ENCODE measurements around the gene COX8A. TPM values are rescaled to one million over a fixed set of nuclear protein-coding genes. Genes with fewer than 3 reads are reported as not detected.

Gene COX8A
- total and polyA plus RNA-seq, 2 of the 13 experiments (the other 11 are each of a cell fraction or from before 2014, with no cell fraction given) = 202 to 406 TPM

DNA sequence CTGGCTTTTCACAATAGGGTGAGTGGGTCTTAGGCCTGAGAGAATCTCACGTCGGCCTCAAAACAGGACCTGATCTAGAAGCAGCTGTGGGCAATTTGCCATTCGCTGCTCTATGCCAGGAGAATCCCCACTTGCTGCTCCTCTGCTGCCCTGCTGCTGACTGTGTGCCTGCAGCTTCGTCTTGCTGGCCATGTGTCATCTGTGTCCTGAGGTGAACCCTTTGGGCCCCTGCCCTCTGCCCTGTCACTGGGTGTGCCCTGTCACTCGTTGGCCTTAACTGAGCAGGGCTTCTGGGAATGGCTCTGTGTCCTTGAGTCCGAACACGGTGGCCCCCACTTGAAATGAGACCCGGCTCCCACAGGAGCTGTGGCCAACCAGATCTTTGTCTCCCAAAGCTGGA, 29.4 kb upstream of the COX8A start (continued):
- TF ChIP-seq, protein P1, sequence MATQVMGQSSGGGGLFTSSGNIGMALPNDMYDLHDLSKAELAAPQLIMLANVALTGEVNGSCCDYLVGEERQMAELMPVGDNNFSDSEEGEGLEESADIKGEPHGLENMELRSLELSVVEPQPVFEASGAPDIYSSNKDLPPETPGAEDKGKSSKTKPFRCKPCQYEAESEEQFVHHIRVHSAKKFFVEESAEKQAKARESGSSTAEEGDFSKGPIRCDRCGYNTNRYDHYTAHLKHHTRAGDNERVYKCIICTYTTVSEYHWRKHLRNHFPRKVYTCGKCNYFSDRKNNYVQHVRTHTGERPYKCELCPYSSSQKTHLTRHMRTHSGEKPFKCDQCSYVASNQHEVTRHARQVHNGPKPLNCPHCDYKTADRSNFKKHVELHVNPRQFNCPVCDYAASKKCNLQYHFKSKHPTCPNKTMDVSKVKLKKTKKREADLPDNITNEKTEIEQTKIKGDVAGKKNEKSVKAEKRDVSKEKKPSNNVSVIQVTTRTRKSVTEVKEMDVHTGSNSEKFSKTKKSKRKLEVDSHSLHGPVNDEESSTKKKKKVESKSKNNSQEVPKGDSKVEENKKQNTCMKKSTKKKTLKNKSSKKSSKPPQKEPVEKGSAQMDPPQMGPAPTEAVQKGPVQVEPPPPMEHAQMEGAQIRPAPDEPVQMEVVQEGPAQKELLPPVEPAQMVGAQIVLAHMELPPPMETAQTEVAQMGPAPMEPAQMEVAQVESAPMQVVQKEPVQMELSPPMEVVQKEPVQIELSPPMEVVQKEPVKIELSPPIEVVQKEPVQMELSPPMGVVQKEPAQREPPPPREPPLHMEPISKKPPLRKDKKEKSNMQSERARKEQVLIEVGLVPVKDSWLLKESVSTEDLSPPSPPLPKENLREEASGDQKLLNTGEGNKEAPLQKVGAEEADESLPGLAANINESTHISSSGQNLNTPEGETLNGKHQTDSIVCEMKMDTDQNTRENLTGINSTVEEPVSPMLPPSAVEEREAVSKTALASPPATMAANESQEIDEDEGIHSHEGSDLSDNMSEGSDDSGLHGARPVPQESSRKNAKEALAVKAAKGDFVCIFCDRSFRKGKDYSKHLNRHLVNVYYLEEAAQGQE (IDR thresholded peaks at IDR 0.05; ENCODE audit: borderline replicate concordance in 1 of 2, low read depth in 1 of 2, low read length in 2 of 2) = no peak
- TF ChIP-seq ZNF552 (CRISPR knock-in tag; IDR thresholded peaks at IDR 0.05; ENCODE audit: borderline replicate concordance) (no peak), GABPA (IDR thresholded peaks at IDR 0.05; ENCODE audit: low read depth, low read length) (no peak), GABPA (CRISPR knock-in tag; IDR thresholded peaks at IDR 0.05; ENCODE audit: low read depth) (no peak), ZNF136 (CRISPR knock-in tag; IDR thresholded peaks at IDR 0.05; ENCODE audit: low read depth) (no peak), ZNF879 (CRISPR knock-in tag; IDR thresholded peaks at IDR 0.05) (no peak), HOXA5 (CRISPR knock-in tag; IDR thresholded peaks at IDR 0.05) (no peak), EZH2 (conservative IDR thresholded peaks at IDR 0.05; ENCODE audit: low read depth, low read length) (no peak), ZNF550 (CRISPR knock-in tag; IDR thresholded peaks at IDR 0.05; ENCODE audit: borderline replicate concordance) (no peak), NCOA2 (CRISPR knock-in tag; IDR thresholded peaks at IDR 0.05) (peak; percentile 70), NFE2 (CRISPR knock-in tag; IDR thresholded peaks at IDR 0.05) (no peak), MAFG (CRISPR knock-in tag; IDR thresholded peaks at IDR 0.05) (no peak), ZNF841 (CRISPR knock-in tag; IDR thresholded peaks at IDR 0.05; ENCODE audit: borderline replicate concordance) (no peak), ZBTB1 (CRISPR knock-in tag; IDR thresholded peaks at IDR 0.05; ENCODE audit: borderline replicate concordance) (no peak), ZNF713 (CRISPR knock-in tag; IDR thresholded peaks at IDR 0.05) (no peak), CENPX (CRISPR knock-in tag; IDR thresholded peaks at IDR 0.05) (no peak)
- TF ChIP-seq, protein P2, sequence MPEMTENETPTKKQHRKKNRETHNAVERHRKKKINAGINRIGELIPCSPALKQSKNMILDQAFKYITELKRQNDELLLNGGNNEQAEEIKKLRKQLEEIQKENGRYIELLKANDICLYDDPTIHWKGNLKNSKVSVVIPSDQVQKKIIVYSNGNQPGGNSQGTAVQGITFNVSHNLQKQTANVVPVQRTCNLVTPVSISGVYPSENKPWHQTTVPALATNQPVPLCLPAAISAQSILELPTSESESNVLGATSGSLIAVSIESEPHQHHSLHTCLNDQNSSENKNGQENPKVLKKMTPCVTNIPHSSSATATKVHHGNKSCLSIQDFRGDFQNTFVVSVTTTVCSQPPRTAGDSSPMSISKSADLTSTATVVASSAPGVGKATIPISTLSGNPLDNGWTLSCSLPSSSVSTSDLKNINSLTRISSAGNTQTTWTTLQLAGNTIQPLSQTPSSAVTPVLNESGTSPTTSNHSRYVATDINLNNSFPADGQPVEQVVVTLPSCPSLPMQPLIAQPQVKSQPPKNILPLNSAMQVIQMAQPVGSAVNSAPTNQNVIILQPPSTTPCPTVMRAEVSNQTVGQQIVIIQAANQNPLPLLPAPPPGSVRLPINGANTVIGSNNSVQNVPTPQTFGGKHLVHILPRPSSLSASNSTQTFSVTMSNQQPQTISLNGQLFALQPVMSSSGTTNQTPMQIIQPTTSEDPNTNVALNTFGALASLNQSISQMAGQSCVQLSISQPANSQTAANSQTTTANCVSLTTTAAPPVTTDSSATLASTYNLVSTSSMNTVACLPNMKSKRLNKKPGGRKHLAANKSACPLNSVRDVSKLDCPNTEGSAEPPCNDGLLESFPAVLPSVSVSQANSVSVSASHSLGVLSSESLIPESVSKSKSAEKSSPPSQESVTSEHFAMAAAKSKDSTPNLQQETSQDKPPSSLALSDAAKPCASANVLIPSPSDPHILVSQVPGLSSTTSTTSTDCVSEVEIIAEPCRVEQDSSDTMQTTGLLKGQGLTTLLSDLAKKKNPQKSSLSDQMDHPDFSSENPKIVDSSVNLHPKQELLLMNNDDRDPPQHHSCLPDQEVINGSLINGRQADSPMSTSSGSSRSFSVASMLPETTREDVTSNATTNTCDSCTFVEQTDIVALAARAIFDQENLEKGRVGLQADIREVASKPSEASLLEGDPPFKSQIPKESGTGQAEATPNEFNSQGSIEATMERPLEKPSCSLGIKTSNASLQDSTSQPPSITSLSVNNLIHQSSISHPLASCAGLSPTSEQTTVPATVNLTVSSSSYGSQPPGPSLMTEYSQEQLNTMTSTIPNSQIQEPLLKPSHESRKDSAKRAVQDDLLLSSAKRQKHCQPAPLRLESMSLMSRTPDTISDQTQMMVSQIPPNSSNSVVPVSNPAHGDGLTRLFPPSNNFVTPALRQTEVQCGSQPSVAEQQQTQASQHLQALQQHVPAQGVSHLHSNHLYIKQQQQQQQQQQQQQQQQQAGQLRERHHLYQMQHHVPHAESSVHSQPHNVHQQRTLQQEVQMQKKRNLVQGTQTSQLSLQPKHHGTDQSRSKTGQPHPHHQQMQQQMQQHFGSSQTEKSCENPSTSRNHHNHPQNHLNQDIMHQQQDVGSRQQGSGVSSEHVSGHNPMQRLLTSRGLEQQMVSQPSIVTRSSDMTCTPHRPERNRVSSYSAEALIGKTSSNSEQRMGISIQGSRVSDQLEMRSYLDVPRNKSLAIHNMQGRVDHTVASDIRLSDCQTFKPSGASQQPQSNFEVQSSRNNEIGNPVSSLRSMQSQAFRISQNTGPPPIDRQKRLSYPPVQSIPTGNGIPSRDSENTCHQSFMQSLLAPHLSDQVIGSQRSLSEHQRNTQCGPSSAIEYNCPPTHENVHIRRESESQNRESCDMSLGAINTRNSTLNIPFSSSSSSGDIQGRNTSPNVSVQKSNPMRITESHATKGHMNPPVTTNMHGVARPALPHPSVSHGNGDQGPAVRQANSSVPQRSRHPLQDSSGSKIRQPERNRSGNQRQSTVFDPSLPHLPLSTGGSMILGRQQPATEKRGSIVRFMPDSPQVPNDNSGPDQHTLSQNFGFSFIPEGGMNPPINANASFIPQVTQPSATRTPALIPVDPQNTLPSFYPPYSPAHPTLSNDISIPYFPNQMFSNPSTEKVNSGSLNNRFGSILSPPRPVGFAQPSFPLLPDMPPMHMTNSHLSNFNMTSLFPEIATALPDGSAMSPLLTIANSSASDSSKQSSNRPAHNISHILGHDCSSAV (CRISPR knock-in tag; IDR thresholded peaks at IDR 0.05; ENCODE audit: borderline replicate concordance) = no peak
- TF ChIP-seq, protein P3, sequence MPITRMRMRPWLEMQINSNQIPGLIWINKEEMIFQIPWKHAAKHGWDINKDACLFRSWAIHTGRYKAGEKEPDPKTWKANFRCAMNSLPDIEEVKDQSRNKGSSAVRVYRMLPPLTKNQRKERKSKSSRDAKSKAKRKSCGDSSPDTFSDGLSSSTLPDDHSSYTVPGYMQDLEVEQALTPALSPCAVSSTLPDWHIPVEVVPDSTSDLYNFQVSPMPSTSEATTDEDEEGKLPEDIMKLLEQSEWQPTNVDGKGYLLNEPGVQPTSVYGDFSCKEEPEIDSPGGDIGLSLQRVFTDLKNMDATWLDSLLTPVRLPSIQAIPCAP (CRISPR knock-in tag; IDR thresholded peaks at IDR 0.05; ENCODE audit: low read depth) = no peak

Measured in HepG2 (cell line).